GM19438 (cell line): ENCODE measurements around the gene CACNB2.
"Not testable (repeated sequence)": the region's sequence is repeated elsewhere in the genome, so short reads cannot be mapped to it uniquely, and the experiment has no call there.

ENCODE experiments used
- ATAC-seq: cut with Tn5 transposase; IDR thresholded peaks from one replicate; pipeline ENCODE4 v1.9.1; 2021; ENCODE audit warnings: low read depth; ENCODE audit not compliant: unreplicated experiment

CACNB2 gene

GRCh38 chr10:18436902-18437301, 296.7 kb downstream of the CACNB2 start:
- no peak for ATAC-seq

GRCh38 chr10:18437486-18437885, 297.3 kb downstream of the CACNB2 start:
- no peak for ATAC-seq

GRCh38 chr10:18438361-18439126, 298.3 kb downstream of the CACNB2 start:
- no peak for ATAC-seq

- no peak for ATAC-seq
These were observed 299.4 kb downstream of the CACNB2 start for GRCh38 chr10:18439601-18440000.

- ATAC-seq, result not testable (repeated sequence)
These were observed 305.4 kb downstream of the CACNB2 start for GRCh38 chr10:18445635-18446034.

GRCh38 chr10:18446205-18446604, 306.0 kb downstream of the CACNB2 start:
- ATAC-seq, result no peak

- ATAC-seq, result peak; percentile 58
These were observed 309.4 kb downstream of the CACNB2 start for GRCh38 chr10:18449611-18450026.

GRCh38 chr10:18450298-18450697, 310.1 kb downstream of the CACNB2 start:
- peak; percentile 34 for ATAC-seq

GRCh38 chr10:18455086-18455884, 315.1 kb downstream of the CACNB2 start:
- ATAC-seq, result no peak

- peak; percentile 98 for ATAC-seq
These were observed 316.8 kb downstream of the CACNB2 start for GRCh38 chr10:18456984-18457383.

GRCh38 chr10:18460032-18460431, 319.8 kb downstream of the CACNB2 start:
- no peak for ATAC-seq

GRCh38 chr10:18463673-18464211, 323.5 kb downstream of the CACNB2 start:
- ATAC-seq, result no peak

- no peak for ATAC-seq
These were observed 328.9 kb downstream of the CACNB2 start for GRCh38 chr10:18469125-18469524.

- ATAC-seq, result no peak
These were observed 332.8 kb downstream of the CACNB2 start for GRCh38 chr10:18472977-18473376.

GRCh38 chr10:18473424-18474117, 333.3 kb downstream of the CACNB2 start:
- ATAC-seq, result no peak

- no peak for ATAC-seq
These were observed 333.9 kb downstream of the CACNB2 start for GRCh38 chr10:18474118-18474455.

- ATAC-seq, result no peak
These were observed 335.9 kb downstream of the CACNB2 start for GRCh38 chr10:18476076-18476647.

- ATAC-seq, result no peak
These were observed 338.1 kb downstream of the CACNB2 start for GRCh38 chr10:18478354-18478753.

- ATAC-seq, result no peak
These were observed 339.3 kb downstream of the CACNB2 start for GRCh38 chr10:18479502-18479901.

GRCh38 chr10:18483516-18484186, 343.4 kb downstream of the CACNB2 start:
- ATAC-seq, result no peak
